ENCODE measurements around the gene TAF1C. TPM values are rescaled to one million over a fixed set of nuclear protein-coding genes. Genes with fewer than 3 reads are reported as not detected.
A peak's percentile ranks its signal among the peaks of the same experiment; 100 is the strongest.

Gene TAF1C
- total and polyA plus RNA-seq, 2 of the 4 experiments (the other 2 are of a cell fraction) = 7.3 to 35.5 TPM

DNA sequence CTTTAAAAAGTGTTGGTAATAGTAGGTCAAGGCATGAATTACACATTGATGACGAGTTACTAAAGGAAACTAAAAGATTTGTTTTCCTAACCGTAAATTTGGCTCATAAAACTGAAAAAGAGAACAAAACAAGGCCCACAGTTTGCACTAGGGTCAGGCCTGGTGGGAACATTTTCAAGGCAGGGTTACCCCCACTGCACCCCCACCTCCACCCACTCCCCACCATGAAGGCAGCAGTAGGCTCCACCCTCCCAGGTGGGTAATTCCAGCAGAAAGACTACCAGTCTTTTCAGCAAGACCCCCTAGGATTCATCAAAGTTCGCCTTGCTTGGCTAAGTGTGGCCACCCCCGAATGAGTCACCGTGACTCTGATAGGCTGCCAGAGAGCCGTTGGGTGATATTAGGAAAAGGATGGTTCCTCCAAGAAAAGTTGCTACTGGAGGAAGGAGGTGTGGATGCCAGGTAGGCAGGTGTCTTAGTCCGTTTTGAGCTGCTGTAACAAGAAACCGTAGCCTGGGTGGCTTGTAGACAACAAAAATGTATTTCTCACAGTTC lies 33.1 kb downstream of the TAF1C start:
- DNase-seq = peak; percentile 16
- CTCF ChIA-PET = no interaction called here

More for the DNA sequence above, 33.1 kb downstream of the TAF1C start:
- Histone ChIP-seq H2AFZ (replicated peaks; ENCODE audit: low read length, poor library complexity) (peak overlapping the region; percentile 8), H3K27me3 (ENCODE audit: control insufficient read depth, insufficient read depth, low read length) (peaks cover 28% of the 10 kb centered on the region), H3K4me2 (ENCODE audit: low read depth, low read length) (no peak overlapping the region), H3K9me1 (ENCODE audit: insufficient read depth, low read length) (no peaks in the 10 kb centered on the region), H3K18ac (ENCODE audit: low read depth, low read length) (no peak overlapping the region), H2AK9ac (replicated peaks; ENCODE audit: low read depth, low read length, poor library complexity) (no peak overlapping the region), H2BK20ac (ENCODE audit: low read depth, low read length) (no peak overlapping the region), H2BK5ac (ENCODE audit: low read depth, low read length, poor library complexity, severe bottlenecking) (no peak overlapping the region), H3K56ac (ENCODE audit: extremely low read depth, insufficient read depth, low read length) (no peak overlapping the region), H3K27ac (ENCODE audit: insufficient read depth, low read length) (no peak overlapping the region), H4K8ac (ENCODE audit: low read depth in 2 of 2, low read length in 2 of 2) (no peak overlapping the region), H3K14ac (replicated peaks; ENCODE audit: low read depth, low read length) (no peak overlapping the region), H4K91ac (ENCODE audit: insufficient read depth, low read depth, low read length) (no peak overlapping the region), H3K4me3 (ENCODE audit: insufficient read depth, low read depth, low read length) (no peak overlapping the region), H3K23ac (ENCODE audit: low read depth, low read length) (no peak overlapping the region), H3K4ac (ENCODE audit: low read depth, low read length) (no peak overlapping the region), H3K4me1 (ENCODE audit: control insufficient read depth, insufficient read depth, low read length) (no peaks in the 10 kb centered on the region), H3K9ac (ENCODE audit: low read depth, low read length) (no peak overlapping the region), H3K79me1 (ENCODE audit: low read depth in 1 of 2, low read length in 2 of 2) (no peaks in the 10 kb centered on the region), H4K5ac (ENCODE audit: low read depth, low read length) (no peak overlapping the region), H2BK120ac (ENCODE audit: low read depth, low read length) (no peak overlapping the region), H4K20me1 (ENCODE audit: insufficient read depth, low read length) (no peaks in the 10 kb centered on the region), H2BK15ac (ENCODE audit: low read depth, low read length) (no peak overlapping the region), H2AK5ac (ENCODE audit: low read depth, low read length) (no peak overlapping the region), H3K9me3 (ENCODE audit: control insufficient read depth, insufficient read depth, low read length) (peaks cover 2% of the 10 kb centered on the region; the same call in 1 of the 2 replicates), H3K36me3 (ENCODE audit: control insufficient read depth, insufficient read depth, low read length) (no peaks in the 10 kb centered on the region)
- TF ChIP-seq RCOR1 (IDR thresholded peaks at IDR 0.05; ENCODE audit: insufficient replicate concordance, low read length) = no peak
- no peak for TF ChIP-seq BHLHE40 (IDR thresholded peaks at IDR 0.05; ENCODE audit: low read depth, low read length)
- TF ChIP-seq, protein P1, sequence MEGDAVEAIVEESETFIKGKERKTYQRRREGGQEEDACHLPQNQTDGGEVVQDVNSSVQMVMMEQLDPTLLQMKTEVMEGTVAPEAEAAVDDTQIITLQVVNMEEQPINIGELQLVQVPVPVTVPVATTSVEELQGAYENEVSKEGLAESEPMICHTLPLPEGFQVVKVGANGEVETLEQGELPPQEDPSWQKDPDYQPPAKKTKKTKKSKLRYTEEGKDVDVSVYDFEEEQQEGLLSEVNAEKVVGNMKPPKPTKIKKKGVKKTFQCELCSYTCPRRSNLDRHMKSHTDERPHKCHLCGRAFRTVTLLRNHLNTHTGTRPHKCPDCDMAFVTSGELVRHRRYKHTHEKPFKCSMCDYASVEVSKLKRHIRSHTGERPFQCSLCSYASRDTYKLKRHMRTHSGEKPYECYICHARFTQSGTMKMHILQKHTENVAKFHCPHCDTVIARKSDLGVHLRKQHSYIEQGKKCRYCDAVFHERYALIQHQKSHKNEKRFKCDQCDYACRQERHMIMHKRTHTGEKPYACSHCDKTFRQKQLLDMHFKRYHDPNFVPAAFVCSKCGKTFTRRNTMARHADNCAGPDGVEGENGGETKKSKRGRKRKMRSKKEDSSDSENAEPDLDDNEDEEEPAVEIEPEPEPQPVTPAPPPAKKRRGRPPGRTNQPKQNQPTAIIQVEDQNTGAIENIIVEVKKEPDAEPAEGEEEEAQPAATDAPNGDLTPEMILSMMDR (conservative IDR thresholded peaks at IDR 0.05; ENCODE audit: low read depth, low read length) = no peak
- WGBS, 2 experiments (ENCODE audit: extremely low coverage in 2 of 2, insufficient read length in 1 of 2) = 84% methylated on average over 3 of the region's 8 CpGs; no CpG with 5 or more reads in 1 of the 2 experiments
- dilution Hi-C loops (cut with HindIII; ENCODE audit: low sequenced_read_pairs, unreplicated experiment) = no loop called here
- in situ Hi-C loops (cut with MboI; ENCODE audit: low sequenced_read_pairs) = no loop called here
- intact Hi-C loops (cut with micrococcal nuclease) = no loop called here
- POLR2A ChIA-PET (ENCODE audit: unreplicated experiment) = no interaction called here
- ATAC-seq (ENCODE audit: low read depth) = no peak
- no TSS peak for BruUV-seq (replicated peaks)
